Naive thymus-derived CD8-positive, alpha-beta T cell (primary cell): ENCODE results near the gene UGDH. TPM values are rescaled to one million over a fixed set of nuclear protein-coding genes. Genes with fewer than 3 reads are reported as not detected.

ENCODE experiments used
- ATAC-seq, 2 donors: fragments of 150-1000 bp; cut with Tn5 transposase in 1 of 2; sonication (Bioruptor Pico), chemical (Tn5 transposase) in 1 of 2; 1 replicate in 1 of 2; 2 replicates in 1 of 2; pipeline ENCODE4 v1.10.0; 2021; ENCODE audit warnings: mild to moderate bottlenecking in 2 of 2, moderate library complexity in 2 of 2
- POLR2A ChIA-PET: fragments of 350-600 bp; sonication (Branson Sonifier 250); formaldehyde crosslinking; loops from one replicate; lab custom pipeline; 2021; ENCODE audit warnings: antibody characterized with exemption; lab: Charles Lee
- DNase-seq, 10 donors: peaks; one replicate each; pipeline versions ENCODE4 v3.0.0 to v3.0.0-alpha.2; 2020 to 2022
- H3K27ac Mint-ChIP-seq, 10 donors: one replicate each; pipeline ENCODE4 v1.8.0; 2020 to 2022; ENCODE audit warnings: mild to moderate bottlenecking in 10 of 10, mixed read lengths in 10 of 10, moderate library complexity in 4 of 10, inconsistent platforms in 1 of 10
- H3K27me3 Mint-ChIP-seq, 5 donors: one replicate each; pipeline ENCODE4 v1.8.0; 2021 to 2022; ENCODE audit warnings: mixed read lengths in 5 of 5
- H3K36me3 Mint-ChIP-seq, 3 donors: one replicate each; pipeline ENCODE4 v1.8.0; 2020 to 2022; ENCODE audit warnings: mixed read lengths in 3 of 3, mild to moderate bottlenecking in 2 of 3, inconsistent platforms in 1 of 3
- H3K4me1 Mint-ChIP-seq, 4 donors: one replicate each; pipeline ENCODE4 v1.8.0; 2021 to 2022; ENCODE audit warnings: mixed read lengths in 4 of 4
- H3K4me3 Mint-ChIP-seq, 10 donors: one replicate each; pipeline ENCODE4 v1.8.0; 2020 to 2022; ENCODE audit warnings: mild to moderate bottlenecking in 10 of 10, mixed read lengths in 10 of 10, moderate library complexity in 6 of 10, inconsistent platforms in 1 of 10
- H3K9me3 Mint-ChIP-seq, 9 donors: one replicate each; pipeline ENCODE4 v1.8.0; 2020 to 2022; ENCODE audit warnings: mixed read lengths in 9 of 9, mild to moderate bottlenecking in 3 of 9, inconsistent platforms in 1 of 9, moderate library complexity in 1 of 9
- polyA plus RNA-seq, 3 donors: library from polyadenylated mRNA; unstranded; fragments of 300-500 nt; fragmentation: Illumina TruSeq; gene quantifications; one replicate each; pipeline ENCODE4 v1.2.3, GENCODE V29; 2021
- total RNA-seq, 8 experiments: library from RNA in 2 of 8; stranded (reverse) in 2 of 8; gene quantifications; one replicate each; pipeline ENCODE4 v1.2.3 and lab custom pipeline; 2021 to 2026

Gene UGDH
- total and polyA plus RNA-seq, 5 experiments from 2014 or later = 19.3 to 27.8 (median 20.6) TPM

- H3K9me3 Mint-ChIP-seq = no peaks in the 10 kb centered on the region
- peaks cover 8 to 72% (median 33%) of the 10 kb centered on the region in 3 donors for H3K36me3 Mint-ChIP-seq
- ATAC-seq (no peak), DNase-seq (no peak)
- peak overlapping the region; percentile 83 to 100 (median 100) for H3K27ac Mint-ChIP-seq
- H3K4me1 Mint-ChIP-seq = peaks cover 12 to 52% (median 38%) of the 10 kb centered on the region in 4 donors
- H3K27me3 Mint-ChIP-seq = peaks cover 0 to 2% (median 0%) of the 10 kb centered on the region in 5 donors
- POLR2A ChIA-PET = interaction anchor here (0.6 to 3.3 kb wide), 8 partner anchors 10 to 338 kb away, joined by 3 to 26 read pairs (median 4); partner anchors contain the start of gene SMIM14
- peak overlapping the region; percentile 87 to 99 (median 97) for H3K4me3 Mint-ChIP-seq
These were observed 70.1 kb downstream of the UGDH start for GRCh38 chr4:39456946-39457763.

DNA sequence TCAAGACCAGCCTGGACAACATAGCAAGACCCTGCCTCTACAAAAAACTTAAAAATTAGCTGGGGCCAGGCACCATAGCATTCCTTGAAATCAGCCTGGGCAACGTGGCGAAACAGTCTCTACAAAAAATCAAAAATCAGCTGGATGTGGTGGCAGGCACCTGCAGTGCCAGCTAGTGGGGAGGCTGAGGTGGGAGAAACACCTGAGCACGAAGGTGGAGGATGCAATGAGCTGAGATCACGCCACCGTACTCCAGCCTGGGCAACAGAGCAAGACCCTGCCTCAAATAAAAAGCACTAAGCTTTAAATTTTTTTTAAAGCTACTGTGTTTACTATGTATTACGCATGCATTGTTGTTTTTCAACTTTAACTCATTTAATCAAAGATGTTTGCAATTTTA is 71.8 kb downstream of the UGDH start:
- ATAC-seq = no peak
- Mint-ChIP-seq H3K36me3 (peaks cover 8 to 83% (median 35%) of the 10 kb centered on the region in 3 donors), H3K9me3 (no peaks in the 10 kb centered on the region), H3K4me1 (peaks cover 15 to 46% (median 41%) of the 10 kb centered on the region in 4 donors), H3K4me3 (no peak overlapping the region), H3K27ac (no peak overlapping the region), H3K27me3 (peaks cover 0 to 2% (median 0%) of the 10 kb centered on the region in 5 donors)
- no peak for DNase-seq
- POLR2A ChIA-PET = interaction anchor here (0.9 kb wide), 1 partner anchor 72 kb away, joined by 3 read pairs; the partner anchor contains the start of gene UGDH

DNA sequence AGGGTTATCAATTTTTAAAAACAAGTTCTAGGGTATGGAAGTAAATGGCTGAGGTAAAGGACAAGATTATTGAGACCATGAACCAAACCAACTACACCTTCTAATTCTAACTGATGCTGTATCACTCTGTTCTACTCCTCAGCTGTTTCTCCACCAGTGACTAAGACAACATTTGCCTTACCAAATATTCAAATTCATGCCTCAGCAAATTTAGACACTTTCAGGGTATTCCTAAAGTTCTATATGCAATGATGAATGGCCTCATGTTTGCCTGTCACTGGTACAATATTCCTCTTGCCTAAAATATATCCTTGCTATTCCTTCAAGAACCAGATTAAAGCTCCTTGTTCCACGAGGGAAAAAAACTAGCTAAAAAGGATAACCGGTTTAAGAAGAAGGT is 73.5 kb downstream of the UGDH start:
- Mint-ChIP-seq H3K27me3 (peaks cover 0 to under 1% (median 0%) of the 10 kb centered on the region in 5 donors), H3K4me3 (no peak overlapping the region), H3K9me3 (no peaks in the 10 kb centered on the region), H3K4me1 (peaks cover 12 to 39% (median 34%) of the 10 kb centered on the region in 4 donors), H3K36me3 (peaks cover 8 to 88% (median 35%) of the 10 kb centered on the region in 3 donors), H3K27ac (no peak overlapping the region)
- POLR2A ChIA-PET = interaction anchor here (0.6 to 0.7 kb wide), 2 partner anchors 691 to 887 kb away, joined by 3 to 4 read pairs; no protein-coding TSS in a partner anchor
- ATAC-seq (no peak), DNase-seq (no peak)

- H3K4me3 Mint-ChIP-seq = no peak overlapping the region
These were observed 74.2 kb downstream of the UGDH start for GRCh38 chr4:39452860-39453587.

GRCh38 chr4:39452153-39452859 is 74.9 kb downstream of the UGDH start:
- Mint-ChIP-seq H3K27ac (peak overlapping the region in 5 of 10 donors; percentile 4 to 39 (median 15)), H3K9me3 (no peaks in the 10 kb centered on the region), H3K36me3 (peaks cover 8 to 76% (median 24%) of the 10 kb centered on the region in 3 donors), H3K4me1 (peaks cover 12 to 29% (median 26%) of the 10 kb centered on the region in 4 donors), H3K27me3 (no peaks in the 10 kb centered on the region), H3K4me3 (no peak overlapping the region)
- no peak for DNase-seq
- peak in 1 of 2 donors; percentile 7 for ATAC-seq
- POLR2A ChIA-PET = interaction anchor here (0.5 kb wide), 1 partner anchor 783 kb away, joined by 3 read pairs; no protein-coding TSS in a partner anchor

More at GRCh38 chr4:39452860-39453587, 74.2 kb downstream of the UGDH start:
- H3K4me1 Mint-ChIP-seq = peaks cover 12 to 32% (median 31%) of the 10 kb centered on the region in 4 donors
- H3K36me3 Mint-ChIP-seq = peaks cover 8 to 83% (median 31%) of the 10 kb centered on the region in 3 donors
- no peak for DNase-seq
- peak overlapping the region in 2 of 10 donors; percentile 2 to 62 for H3K27ac Mint-ChIP-seq
- POLR2A ChIA-PET = interaction anchor here (0.6 to 0.7 kb wide), 2 partner anchors 690 to 888 kb away, joined by 3 to 4 read pairs; no protein-coding TSS in a partner anchor
- H3K27me3 Mint-ChIP-seq = no peaks in the 10 kb centered on the region
- no peaks in the 10 kb centered on the region for H3K9me3 Mint-ChIP-seq
- ATAC-seq = peak in 1 of 2 donors; percentile 27

GRCh38 chr4:39451423-39452023 is 75.7 kb downstream of the UGDH start:
- DNase-seq = no peak
- Mint-ChIP-seq H3K27me3 (no peaks in the 10 kb centered on the region), H3K27ac (peak overlapping the region in 5 of 10 donors; percentile 4 to 59 (median 39)), H3K4me3 (no peak overlapping the region), H3K36me3 (peaks cover 3 to 68% (median 18%) of the 10 kb centered on the region in 3 donors), H3K4me1 (peaks cover 8 to 26% (median 21%) of the 10 kb centered on the region in 4 donors), H3K9me3 (no peaks in the 10 kb centered on the region)
- POLR2A ChIA-PET = interaction anchor here (0.5 to 0.7 kb wide), 2 partner anchors 482 to 784 kb away, joined by 3 read pairs; no protein-coding TSS in a partner anchor
- no peak for ATAC-seq

GRCh38 chr4:39450618-39451017 is 76.6 kb downstream of the UGDH start:
- Mint-ChIP-seq H3K4me1 (peaks cover 8 to 18% (median 16%) of the 10 kb centered on the region in 4 donors), H3K27ac (peak overlapping the region in 7 of 10 donors; percentile 0 to 79 (median 59)), H3K36me3 (peaks cover 3 to 59% (median 17%) of the 10 kb centered on the region in 3 donors), H3K9me3 (no peaks in the 10 kb centered on the region), H3K4me3 (no peak overlapping the region), H3K27me3 (no peaks in the 10 kb centered on the region)
- POLR2A ChIA-PET = interaction anchor here (0.7 kb wide), 1 partner anchor 483 kb away, joined by 3 read pairs; no protein-coding TSS in a partner anchor
- DNase-seq (no peak), ATAC-seq (no peak)

Other genes starting within 250 kb of the UGDH start
- 10 to 100 TPM; 52.2 to 54.6 TPM for gene RFC1, start 161.1 kb downstream of the UGDH start, total RNA-seq
- 10 to 100 TPM; 26.6 to 43.2 (median 32.6) TPM for gene RFC1, start 161.1 kb downstream of the UGDH start, polyA plus RNA-seq
- gene KLB, start 120.5 kb downstream of the UGDH start, total RNA-seq = under 1 TPM in 1 of 2 experiments, not detected in 1; 0.05 TPM
- under 1 TPM in 1 of 3 donors, not detected in 2; 0.03 TPM for gene KLB, start 120.5 kb downstream of the UGDH start, polyA plus RNA-seq
- gene RPL9, start 68.5 kb downstream of the UGDH start, total RNA-seq = 1,000 to 10,000 TPM; 2,423 to 2,427 TPM
- gene RPL9, start 68.5 kb downstream of the UGDH start, polyA plus RNA-seq = 1,000 to 10,000 TPM; 2,739 to 3,314 (median 3,187) TPM
- 10 to 100 TPM; 25.5 to 28.0 TPM for gene LIAS, start 68.4 kb downstream of the UGDH start, total RNA-seq
- 10 to 100 TPM; 14.6 to 20.7 (median 15.9) TPM for gene LIAS, start 68.4 kb downstream of the UGDH start, polyA plus RNA-seq
- 10 to 100 TPM; 11.5 to 16.8 TPM for gene SMIM14, start 111.4 kb upstream of the UGDH start, total RNA-seq
- 10 to 100 TPM; 36.5 to 51.9 (median 39.6) TPM for gene SMIM14, start 111.4 kb upstream of the UGDH start, polyA plus RNA-seq
- 10 to 100 TPM; 39.6 to 55.0 TPM for gene UBE2K, start 170.7 kb upstream of the UGDH start, total RNA-seq
- 10 to 100 TPM; 59.7 to 67.5 (median 61.6) TPM for gene UBE2K, start 170.7 kb upstream of the UGDH start, polyA plus RNA-seq